Activated naive CD8-positive, alpha-beta T cell treated with anti-CD3 and anti-CD28 coated beads, Interleukin-2, amount 10 ng/mL, durations not matched to agents 7 days and 5 days (primary cell): Measurements from ENCODE around the gene SYCP2L. TPM values are rescaled to one million over a fixed set of nuclear protein-coding genes. Genes with fewer than 3 reads are reported as not detected.

Experiments
- ATAC-seq: fragments of 150-1000 bp; cut with Tn5 transposase; one replicate; pipeline ENCODE4 v1.10.0; 2021; ENCODE audit warnings: low read depth, moderate library complexity
- POLR2A ChIA-PET: fragments of 350-600 bp; sonication (Branson Sonifier 250); formaldehyde crosslinking; loops from one replicate; lab custom pipeline; 2021; ENCODE audit warnings: antibody characterized with exemption; lab: Charles Lee
- DNase-seq: peaks from one replicate; pipeline ENCODE4 v3.0.0; 2021
- H3K27ac Mint-ChIP-seq: one replicate; pipeline ENCODE4 v1.8.0; 2022; ENCODE audit warnings: mild to moderate bottlenecking, mixed read lengths
- H3K27me3 Mint-ChIP-seq: one replicate; pipeline ENCODE4 v1.8.0; 2022; ENCODE audit warnings: mild to moderate bottlenecking, moderate library complexity, mixed read lengths
- H3K36me3 Mint-ChIP-seq: one replicate; pipeline ENCODE4 v1.8.0; 2021; ENCODE audit warnings: mild to moderate bottlenecking, mixed read lengths
- H3K4me1 Mint-ChIP-seq: one replicate; pipeline ENCODE4 v1.8.0; 2021; ENCODE audit warnings: mixed read lengths
- H3K4me3 Mint-ChIP-seq: one replicate; pipeline ENCODE4 v1.8.0; 2022; ENCODE audit warnings: mild to moderate bottlenecking, moderate library complexity, mixed read lengths
- H3K9me3 Mint-ChIP-seq: one replicate; pipeline ENCODE4 v1.8.0; 2021; ENCODE audit warnings: mixed read lengths
- total RNA-seq, 2 experiments: library from RNA; stranded (reverse); gene quantifications; one replicate each; pipeline ENCODE4 v1.2.3, GENCODE V29; 2021

The SYCP2L gene
- total RNA-seq, 2 experiments from 2014 or later = 0.31 TPM; not detected in 1

- POLR2A ChIA-PET = no interaction called here
- ATAC-seq (no peak), DNase-seq (no peak)
- no peak overlapping the region for H3K4me3 Mint-ChIP-seq
- H3K36me3 Mint-ChIP-seq = no peaks in the 10 kb centered on the region
- no peak overlapping the region for H3K27ac Mint-ChIP-seq
- no peaks in the 10 kb centered on the region for H3K4me1 Mint-ChIP-seq
- H3K27me3 Mint-ChIP-seq = peaks cover 45% of the 10 kb centered on the region
- no peaks in the 10 kb centered on the region for H3K9me3 Mint-ChIP-seq
Measured at GRCh38 chr6:10949579-10950490, 63.0 kb downstream of the SYCP2L start.

GRCh38 chr6:10951675-10952282, 64.9 kb downstream of the SYCP2L start:
- Mint-ChIP-seq H3K4me1 (no peaks in the 10 kb centered on the region), H3K9me3 (no peaks in the 10 kb centered on the region), H3K36me3 (no peaks in the 10 kb centered on the region), H3K27ac (no peak overlapping the region), H3K4me3 (no peak overlapping the region), H3K27me3 (peaks cover 37% of the 10 kb centered on the region)
- ATAC-seq = no peak
- no peak for DNase-seq
- POLR2A ChIA-PET = interaction anchor here (1.1 kb wide), 1 partner anchor 117 kb away, joined by 3 read pairs; no protein-coding TSS in a partner anchor

GRCh38 chr6:10954590-10955010, 67.7 kb downstream of the SYCP2L start:
- H3K9me3 Mint-ChIP-seq = no peaks in the 10 kb centered on the region
- no peak overlapping the region for H3K27ac Mint-ChIP-seq
- POLR2A ChIA-PET = no interaction called here
- no peak overlapping the region for H3K4me3 Mint-ChIP-seq
- H3K27me3 Mint-ChIP-seq = peaks cover 14% of the 10 kb centered on the region
- DNase-seq (peak; percentile 80), ATAC-seq (peak; percentile 70)
- no peaks in the 10 kb centered on the region for H3K36me3 Mint-ChIP-seq
- no peaks in the 10 kb centered on the region for H3K4me1 Mint-ChIP-seq

- H3K27me3 Mint-ChIP-seq = peaks cover 4% of the 10 kb centered on the region
- POLR2A ChIA-PET = no interaction called here
- no peaks in the 10 kb centered on the region for H3K4me1 Mint-ChIP-seq
- H3K36me3 Mint-ChIP-seq = no peaks in the 10 kb centered on the region
- no peaks in the 10 kb centered on the region for H3K9me3 Mint-ChIP-seq
- DNase-seq = no peak
- H3K4me3 Mint-ChIP-seq = no peak overlapping the region
- no peak overlapping the region for H3K27ac Mint-ChIP-seq
- no peak for ATAC-seq
Measured at GRCh38 chr6:10956776-10957175, 69.9 kb downstream of the SYCP2L start.

GRCh38 chr6:10957414-10957886, 70.6 kb downstream of the SYCP2L start:
- ATAC-seq (no peak), DNase-seq (no peak)
- Mint-ChIP-seq H3K27ac (no peak overlapping the region), H3K4me3 (no peak overlapping the region), H3K27me3 (peaks cover 4% of the 10 kb centered on the region), H3K4me1 (no peaks in the 10 kb centered on the region), H3K9me3 (no peaks in the 10 kb centered on the region), H3K36me3 (no peaks in the 10 kb centered on the region)
- POLR2A ChIA-PET = no interaction called here

GRCh38 chr6:10960171-10960570, 73.3 kb downstream of the SYCP2L start:
- Mint-ChIP-seq H3K27ac (no peak overlapping the region), H3K27me3 (peaks cover 10% of the 10 kb centered on the region), H3K36me3 (no peaks in the 10 kb centered on the region), H3K4me1 (peaks cover 6% of the 10 kb centered on the region), H3K9me3 (peaks cover 2% of the 10 kb centered on the region), H3K4me3 (no peak overlapping the region)
- POLR2A ChIA-PET = no interaction called here
- DNase-seq (no peak), ATAC-seq (no peak)

GRCh38 chr6:10961837-10962236, 75.0 kb downstream of the SYCP2L start:
- ATAC-seq (no peak), DNase-seq (no peak)
- Mint-ChIP-seq H3K4me3 (no peak overlapping the region), H3K4me1 (peaks cover 6% of the 10 kb centered on the region), H3K9me3 (peaks cover 4% of the 10 kb centered on the region), H3K36me3 (no peaks in the 10 kb centered on the region), H3K27ac (no peak overlapping the region), H3K27me3 (peaks cover 11% of the 10 kb centered on the region)
- POLR2A ChIA-PET = no interaction called here

- Mint-ChIP-seq H3K27me3 (peaks cover 11% of the 10 kb centered on the region), H3K4me3 (no peak overlapping the region), H3K36me3 (no peaks in the 10 kb centered on the region), H3K27ac (no peak overlapping the region), H3K9me3 (peaks cover 4% of the 10 kb centered on the region), H3K4me1 (peaks cover 6% of the 10 kb centered on the region)
- no peak for DNase-seq
- POLR2A ChIA-PET = no interaction called here
- no peak for ATAC-seq
Measured at GRCh38 chr6:10962673-10963072, 75.8 kb downstream of the SYCP2L start.

GRCh38 chr6:10963113-10963512, 76.3 kb downstream of the SYCP2L start:
- DNase-seq (no peak), ATAC-seq (no peak)
- POLR2A ChIA-PET = no interaction called here
- H3K4me1 Mint-ChIP-seq = peaks cover 6% of the 10 kb centered on the region
- no peaks in the 10 kb centered on the region for H3K36me3 Mint-ChIP-seq
- peaks cover 7% of the 10 kb centered on the region for H3K9me3 Mint-ChIP-seq
- H3K4me3 Mint-ChIP-seq = no peak overlapping the region
- H3K27me3 Mint-ChIP-seq = peaks cover 11% of the 10 kb centered on the region
- no peak overlapping the region for H3K27ac Mint-ChIP-seq

GRCh38 chr6:10964684-10965083, 77.8 kb downstream of the SYCP2L start:
- H3K27ac Mint-ChIP-seq = no peak overlapping the region
- no peak overlapping the region for H3K4me3 Mint-ChIP-seq
- peaks cover 7% of the 10 kb centered on the region for H3K9me3 Mint-ChIP-seq
- ATAC-seq (no peak), DNase-seq (no peak)
- no peaks in the 10 kb centered on the region for H3K36me3 Mint-ChIP-seq
- H3K4me1 Mint-ChIP-seq = peaks cover 6% of the 10 kb centered on the region
- H3K27me3 Mint-ChIP-seq = peaks cover 14% of the 10 kb centered on the region
- POLR2A ChIA-PET = no interaction called here

- Mint-ChIP-seq H3K4me1 (peaks cover 6% of the 10 kb centered on the region), H3K27ac (no peak overlapping the region), H3K27me3 (peaks cover 7% of the 10 kb centered on the region), H3K4me3 (no peak overlapping the region), H3K36me3 (no peaks in the 10 kb centered on the region), H3K9me3 (peaks cover 7% of the 10 kb centered on the region)
- POLR2A ChIA-PET = no interaction called here
- DNase-seq = no peak
- ATAC-seq = no peak
Measured at GRCh38 chr6:10968776-10969175, 81.9 kb downstream of the SYCP2L start.

- H3K27ac Mint-ChIP-seq = no peak overlapping the region
- no peak overlapping the region for H3K4me3 Mint-ChIP-seq
- no peak for ATAC-seq
- DNase-seq = no peak
- POLR2A ChIA-PET = no interaction called here
- H3K27me3 Mint-ChIP-seq = peaks cover 2% of the 10 kb centered on the region
- no peaks in the 10 kb centered on the region for H3K4me1 Mint-ChIP-seq
- H3K9me3 Mint-ChIP-seq = peaks cover 3% of the 10 kb centered on the region
- no peaks in the 10 kb centered on the region for H3K36me3 Mint-ChIP-seq
Measured at GRCh38 chr6:10970731-10971130, 83.9 kb downstream of the SYCP2L start.

GRCh38 chr6:10972196-10972595, 85.3 kb downstream of the SYCP2L start:
- ATAC-seq = no peak
- H3K9me3 Mint-ChIP-seq = peaks cover 3% of the 10 kb centered on the region
- no peak for DNase-seq
- POLR2A ChIA-PET = no interaction called here
- H3K36me3 Mint-ChIP-seq = no peaks in the 10 kb centered on the region
- peaks cover 2% of the 10 kb centered on the region for H3K27me3 Mint-ChIP-seq
- no peak overlapping the region for H3K4me3 Mint-ChIP-seq
- no peaks in the 10 kb centered on the region for H3K4me1 Mint-ChIP-seq
- no peak overlapping the region for H3K27ac Mint-ChIP-seq

- POLR2A ChIA-PET = no interaction called here
- Mint-ChIP-seq H3K4me1 (no peaks in the 10 kb centered on the region), H3K27ac (no peak overlapping the region), H3K9me3 (no peaks in the 10 kb centered on the region), H3K4me3 (no peak overlapping the region), H3K36me3 (no peaks in the 10 kb centered on the region), H3K27me3 (peaks cover 2% of the 10 kb centered on the region)
- ATAC-seq = no peak
- DNase-seq = no peak
Measured at GRCh38 chr6:10976571-10976970, 89.7 kb downstream of the SYCP2L start.
